HuH-7 (cell line): ENCODE measurements around the gene ZC3HAV1.
"Not testable (repeated sequence)": the region's sequence is repeated elsewhere in the genome, so short reads cannot be mapped to it uniquely, and the experiment has no call there.

Experiments
- DNase-seq: peaks from one replicate; pipeline ENCODE4 v3.0.0; 2011; ENCODE audit warnings: low spot score

The ZC3HAV1 gene

GRCh38 chr7:139086454-139086853, 23.1 kb downstream of the ZC3HAV1 start:
- DNase-seq: no peak

GRCh38 chr7:139084709-139085108, 24.8 kb downstream of the ZC3HAV1 start:
- no peak for DNase-seq

DNA sequence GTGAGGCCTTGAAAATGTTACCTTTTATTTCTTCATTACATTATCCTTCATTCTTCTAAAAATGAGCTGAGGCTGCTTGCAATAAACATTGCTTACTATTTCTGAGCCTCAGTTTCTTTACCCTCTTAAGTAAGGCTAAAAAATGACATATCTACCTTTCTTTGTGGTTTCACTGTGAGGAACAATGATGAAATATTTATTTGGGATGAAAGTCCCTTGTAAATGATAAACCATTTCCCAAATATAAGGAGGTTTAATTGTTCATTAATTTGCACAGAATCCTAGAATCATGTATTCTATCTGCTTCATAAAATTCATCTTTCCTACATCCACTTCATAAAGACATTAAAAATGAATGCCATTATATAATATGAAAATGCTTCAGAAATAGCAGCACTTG, 27.9 kb downstream of the ZC3HAV1 start:
- no peak for DNase-seq

- no peak for DNase-seq
Measured at GRCh38 chr7:139080905-139081304, 28.6 kb downstream of the ZC3HAV1 start.

GRCh38 chr7:139079861-139080260, 29.7 kb downstream of the ZC3HAV1 start:
- DNase-seq: no peak

GRCh38 chr7:139078911-139079310, 30.6 kb downstream of the ZC3HAV1 start:
- no peak for DNase-seq

GRCh38 chr7:139078399-139078798, 31.1 kb downstream of the ZC3HAV1 start:
- DNase-seq: no peak

GRCh38 chr7:139077706-139078105, 31.8 kb downstream of the ZC3HAV1 start:
- not testable (repeated sequence) for DNase-seq

DNA sequence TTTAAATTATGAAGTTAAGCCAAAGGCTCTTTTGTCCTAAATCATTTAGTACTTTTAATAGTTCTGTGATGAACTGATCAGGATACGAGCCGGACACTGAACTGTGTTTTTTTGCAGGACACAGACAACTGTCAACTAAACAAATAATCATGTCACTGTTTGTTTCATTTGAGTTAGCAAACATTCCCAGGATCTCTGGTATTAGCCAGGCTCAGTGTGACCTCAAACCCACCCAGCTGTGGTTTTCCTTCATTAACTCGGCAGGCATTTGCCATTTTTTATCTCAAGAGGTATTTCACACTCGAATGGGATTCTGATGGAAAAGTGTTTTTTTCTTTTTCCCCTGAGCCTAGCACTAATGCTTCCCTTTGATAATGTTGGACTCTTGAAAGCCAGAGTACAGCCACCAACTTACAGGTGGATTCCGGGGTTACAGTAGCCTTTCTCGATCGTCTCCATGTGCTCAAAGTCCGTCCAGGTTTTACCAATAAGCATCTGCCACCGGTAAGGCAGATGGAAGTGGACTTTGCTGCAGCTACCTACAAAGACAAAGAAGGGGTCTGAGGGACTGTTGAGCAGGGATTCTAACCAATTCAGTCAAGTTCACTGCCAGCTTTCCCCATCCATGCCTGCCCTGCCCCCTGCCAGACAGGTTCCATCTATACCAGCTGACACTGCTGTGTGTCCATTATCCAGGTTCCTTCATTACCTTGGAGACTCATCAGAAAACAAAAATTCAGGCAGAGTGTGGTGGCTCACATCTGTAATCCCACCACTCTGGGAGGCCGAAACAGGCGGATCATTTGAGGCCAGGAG, 33.4 kb downstream of the ZC3HAV1 start:
- no peak for DNase-seq

DNA sequence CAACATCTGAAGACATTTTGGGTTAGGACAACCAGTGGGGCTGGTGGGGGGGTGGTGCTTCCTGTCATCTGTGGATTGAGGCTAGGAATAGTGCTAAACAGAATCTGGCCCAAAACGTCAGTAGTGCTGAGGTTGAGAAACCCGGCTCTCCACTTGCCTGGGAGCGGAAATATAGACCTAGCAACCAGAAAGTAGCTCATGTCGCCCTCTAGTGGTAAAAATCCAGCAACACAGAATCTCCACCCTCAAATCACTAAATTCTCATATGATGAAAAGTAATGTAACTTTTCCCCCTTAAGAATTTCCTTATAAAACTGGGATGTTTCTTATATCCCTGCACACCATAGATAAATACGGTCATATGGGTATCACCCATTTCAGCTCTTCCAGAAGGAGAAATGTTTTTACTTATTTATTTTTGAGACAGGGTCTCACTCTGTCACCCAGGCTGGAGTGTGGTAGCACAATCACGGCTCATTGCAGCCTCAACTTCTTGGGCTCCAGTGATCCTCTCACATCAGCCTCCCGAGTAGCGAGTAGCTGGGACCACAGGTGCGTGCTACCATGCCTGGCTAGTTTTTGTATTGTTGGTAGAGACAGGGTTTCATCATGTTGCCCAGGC, 34.4 kb downstream of the ZC3HAV1 start:
- peak; percentile 66 for DNase-seq

DNA sequence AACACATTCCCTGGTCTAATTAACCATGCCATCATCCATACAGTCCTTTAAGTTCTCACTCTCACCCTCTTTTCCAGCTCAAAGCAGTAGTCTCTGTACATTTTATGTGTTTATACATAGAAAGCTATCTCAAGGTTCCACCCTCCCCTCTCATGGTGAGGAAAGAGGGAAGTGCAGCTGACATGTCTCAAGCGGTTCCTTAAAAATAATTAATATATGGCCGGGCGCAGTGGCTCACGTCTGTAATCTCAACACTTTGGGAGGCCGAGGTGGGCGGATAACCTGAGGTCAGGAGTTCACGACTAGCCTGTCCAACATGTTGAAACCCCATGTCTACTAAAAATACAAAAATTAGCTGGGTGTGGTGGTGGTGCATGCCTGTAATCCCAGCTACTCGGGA, 36.7 kb downstream of the ZC3HAV1 start:
- no peak for DNase-seq

GRCh38 chr7:139071680-139072079, 37.8 kb downstream of the ZC3HAV1 start:
- no peak for DNase-seq

GRCh38 chr7:139068544-139069399, 40.7 kb downstream of the ZC3HAV1 start:
- no peak for DNase-seq

DNA sequence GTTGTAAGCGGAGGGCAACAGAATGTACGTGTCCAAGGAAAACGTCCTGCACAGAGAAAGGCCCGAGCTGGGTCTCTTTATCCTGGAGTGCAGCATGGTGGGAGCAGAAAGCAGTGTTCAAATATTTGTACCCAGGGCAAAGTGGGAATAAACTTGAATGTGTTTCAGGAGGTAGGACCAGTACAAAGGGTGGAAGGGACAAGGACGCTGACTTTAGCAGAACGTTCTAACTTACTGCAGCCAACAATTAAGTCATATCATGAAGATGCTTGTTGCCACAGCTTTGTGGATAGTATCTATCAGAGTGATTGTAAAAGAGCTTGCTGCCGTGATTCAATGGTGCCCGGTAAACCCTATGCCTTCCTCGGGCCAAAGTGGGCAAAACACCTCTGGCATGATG, 43.2 kb downstream of the ZC3HAV1 start:
- DNase-seq: no peak

GRCh38 chr7:139065323-139065722, 44.2 kb downstream of the ZC3HAV1 start:
- DNase-seq: no peak

GRCh38 chr7:139061416-139061815, 48.1 kb downstream of the ZC3HAV1 start:
- no peak for DNase-seq

GRCh38 chr7:139060695-139061237, 48.8 kb downstream of the ZC3HAV1 start:
- DNase-seq: no peak

- DNase-seq: no peak
Measured at GRCh38 chr7:139059905-139060304, 49.6 kb downstream of the ZC3HAV1 start.

GRCh38 chr7:139058943-139059342, 50.6 kb downstream of the ZC3HAV1 start:
- DNase-seq: no peak

GRCh38 chr7:139055674-139056073, 53.8 kb downstream of the ZC3HAV1 start:
- no peak for DNase-seq

GRCh38 chr7:139054656-139055055, 54.9 kb downstream of the ZC3HAV1 start:
- not testable (repeated sequence) for DNase-seq

DNA sequence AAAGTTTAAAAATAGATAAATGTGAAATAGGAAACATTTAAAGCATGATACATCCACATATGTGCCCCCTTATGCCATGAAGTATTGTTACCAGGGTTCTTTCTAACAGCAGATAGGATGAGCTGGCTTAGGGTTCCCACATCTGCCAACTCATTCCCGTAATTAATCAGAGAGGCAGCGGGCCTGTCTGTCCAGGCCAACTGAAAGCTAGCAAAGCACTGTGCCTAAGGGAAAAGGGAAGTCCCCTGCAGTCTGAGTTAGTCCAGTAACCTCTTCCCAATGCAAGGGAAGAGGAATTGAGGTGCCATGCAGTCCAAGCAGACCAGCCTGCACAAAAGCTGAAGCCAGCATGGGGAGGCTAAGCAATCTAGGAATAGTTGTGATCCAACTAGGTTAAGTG, 55.4 kb downstream of the ZC3HAV1 start:
- no peak for DNase-seq
